ENCODE data around the gene CCDC171. TPM values are rescaled to one million over a fixed set of nuclear protein-coding genes. Genes with fewer than 3 reads are reported as not detected.

Gene CCDC171
- total and polyA plus RNA-seq, 2 experiments from 2014 or later: 4.4 to 5.1 TPM

GRCh38 chr9:15778861-15779260, 226.0 kb downstream of the CCDC171 start (continued):
- TF ChIP-seq REST (IDR thresholded peaks at IDR 0.05; ENCODE audit: unreplicated experiment): no peak
- TF ChIP-seq POLR2AphosphoS5 (IDR thresholded peaks at IDR 0.05; ENCODE audit: low read depth): no peak
- TF ChIP-seq CREB1 (CRISPR knock-in tag; IDR thresholded peaks at IDR 0.05; ENCODE audit: low read depth): no peak
- no peak for TF ChIP-seq JUNB (IDR thresholded peaks at IDR 0.05; ENCODE audit: unreplicated experiment)

- H3K9me2 ChIP-seq (ENCODE audit: insufficient read depth): no peaks in the 10 kb centered on the region
- no peaks in the 10 kb centered on the region for H3K79me2 ChIP-seq (replicated peaks; ENCODE audit: insufficient read depth)
- Mint-ChIP-seq H3K27me3 (ENCODE audit: insufficient read depth, low read depth, poor library complexity) (no peaks in the 10 kb centered on the region), H3K36me3 (ENCODE audit: low read depth) (no peaks in the 10 kb centered on the region), H3K9me3 (no peaks in the 10 kb centered on the region), H3K4me3 (no peak overlapping the region), H3K27ac (no peak overlapping the region), H3K4me1 (no peaks in the 10 kb centered on the region)
- TF ChIP-seq POLR2AphosphoS5 (IDR thresholded peaks at IDR 0.05; ENCODE audit: low read depth) (no peak), STAT1 (IDR thresholded peaks at IDR 0.05; ENCODE audit: unreplicated experiment) (no peak), CREB1 (CRISPR knock-in tag; IDR thresholded peaks at IDR 0.05; ENCODE audit: low read depth) (no peak), ZNF331 (CRISPR knock-in tag; IDR thresholded peaks at IDR 0.05; ENCODE audit: low read depth) (no peak), EZH2 (IDR thresholded peaks at IDR 0.05; ENCODE audit: low read depth, unreplicated experiment) (no peak), ETS1 (IDR thresholded peaks at IDR 0.05) (no peak), ZNF462 (CRISPR knock-in tag; IDR thresholded peaks at IDR 0.05) (no peak), NANOG (IDR thresholded peaks at IDR 0.05; ENCODE audit: borderline replicate concordance) (no peak)
- H3K27ac ChIP-seq (ENCODE audit: low read depth): no peak overlapping the region
- H3K4me1 ChIP-seq (ENCODE audit: insufficient read depth): no peaks in the 10 kb centered on the region
- no peaks in the 10 kb centered on the region for H3K36me3 ChIP-seq (ENCODE audit: insufficient read depth)
- no peak overlapping the region for H3K4me3 ChIP-seq
- no peaks in the 10 kb centered on the region; the same call in 1 of the 2 replicates for H4K20me1 ChIP-seq (replicated peaks; ENCODE audit: insufficient read depth)
- H3F3A ChIP-seq (replicated peaks; ENCODE audit: low read depth): no peaks in the 10 kb centered on the region
- ATAC-seq (no peak), DNase-seq (ENCODE audit: low spot score) (no peak)
- H3K27me3 ChIP-seq (ENCODE audit: insufficient read depth): no peaks in the 10 kb centered on the region
- no peak overlapping the region for H2AFZ ChIP-seq
- H3K4me2 ChIP-seq: no peak overlapping the region
Measured at GRCh38 chr9:15782106-15782505, 229.3 kb downstream of the CCDC171 start.

Measured in GM23338 (cell line).